Activated CD4-positive, alpha-beta T cell treated with anti-CD3 and anti-CD28 coated beads, Interleukin-2, amount 50 U/mL, for 24 hours (primary cell): ENCODE data around the gene CDIPT.

ENCODE experiments used
- DNase-seq, 2 donors: peaks; one replicate each; pipeline ENCODE4 v3.0.0-alpha.2; 2020; ENCODE audit warnings: low read depth in 1 of 2, low spot score in 1 of 2

The CDIPT gene

DNA sequence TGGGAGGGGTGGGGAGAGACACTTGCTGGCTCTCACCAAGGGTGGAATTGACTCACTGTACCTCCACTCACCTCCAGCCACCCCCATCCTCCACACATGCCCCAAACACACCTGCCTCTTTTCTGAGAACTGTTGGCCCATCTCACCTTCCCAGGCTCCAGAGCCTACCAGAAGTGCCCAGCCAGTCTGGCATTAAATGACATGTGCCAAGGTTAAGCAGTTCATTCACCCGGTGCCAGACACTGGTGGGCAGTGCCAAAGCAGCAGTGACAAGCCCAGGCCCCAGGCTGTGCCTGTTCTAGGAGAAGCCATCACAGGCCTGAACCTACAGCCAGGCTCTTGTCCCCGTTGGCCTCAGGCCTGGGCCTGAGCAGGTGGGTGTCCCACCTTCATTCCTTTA, 31.5 kb downstream of the CDIPT start:
- DNase-seq, result no peak

DNA sequence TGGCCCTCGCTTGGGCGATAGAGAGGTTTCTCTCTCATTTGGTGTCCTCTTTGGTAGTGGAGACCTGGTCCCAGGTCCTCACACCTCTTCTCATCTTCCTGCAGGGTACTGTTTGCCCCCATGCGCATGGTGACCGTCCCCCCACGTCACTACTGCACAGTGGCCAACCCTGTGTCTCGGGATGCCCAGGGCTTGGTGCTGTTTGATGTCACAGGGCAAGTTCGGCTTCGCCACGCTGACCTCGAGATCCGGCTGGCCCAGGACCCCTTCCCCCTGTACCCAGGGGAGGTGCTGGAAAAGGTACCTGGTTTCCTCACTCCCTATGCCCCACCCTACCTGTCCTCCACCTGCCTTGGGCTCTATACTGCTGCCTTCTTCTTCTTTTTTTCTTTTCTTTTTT, 32.3 kb downstream of the CDIPT start:
- no peak for DNase-seq

DNA sequence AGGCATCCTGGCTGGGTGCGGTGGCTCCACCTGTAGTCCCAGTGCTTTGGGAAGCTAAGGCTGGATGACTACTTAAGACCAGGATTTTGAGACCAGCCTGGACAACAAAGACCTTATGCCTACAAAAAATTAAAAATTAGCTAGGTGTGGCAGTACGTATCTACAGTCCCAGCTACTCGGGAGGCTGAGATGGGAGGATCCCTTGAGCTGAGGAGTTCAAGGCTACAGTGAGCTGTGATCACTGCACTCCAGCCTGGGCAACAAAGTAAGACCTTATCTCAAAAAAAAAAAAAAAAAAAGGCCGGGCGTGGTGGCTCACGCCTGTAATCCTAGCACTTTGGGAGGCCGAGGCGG, 36.7 kb downstream of the CDIPT start:
- no peak for DNase-seq

DNA sequence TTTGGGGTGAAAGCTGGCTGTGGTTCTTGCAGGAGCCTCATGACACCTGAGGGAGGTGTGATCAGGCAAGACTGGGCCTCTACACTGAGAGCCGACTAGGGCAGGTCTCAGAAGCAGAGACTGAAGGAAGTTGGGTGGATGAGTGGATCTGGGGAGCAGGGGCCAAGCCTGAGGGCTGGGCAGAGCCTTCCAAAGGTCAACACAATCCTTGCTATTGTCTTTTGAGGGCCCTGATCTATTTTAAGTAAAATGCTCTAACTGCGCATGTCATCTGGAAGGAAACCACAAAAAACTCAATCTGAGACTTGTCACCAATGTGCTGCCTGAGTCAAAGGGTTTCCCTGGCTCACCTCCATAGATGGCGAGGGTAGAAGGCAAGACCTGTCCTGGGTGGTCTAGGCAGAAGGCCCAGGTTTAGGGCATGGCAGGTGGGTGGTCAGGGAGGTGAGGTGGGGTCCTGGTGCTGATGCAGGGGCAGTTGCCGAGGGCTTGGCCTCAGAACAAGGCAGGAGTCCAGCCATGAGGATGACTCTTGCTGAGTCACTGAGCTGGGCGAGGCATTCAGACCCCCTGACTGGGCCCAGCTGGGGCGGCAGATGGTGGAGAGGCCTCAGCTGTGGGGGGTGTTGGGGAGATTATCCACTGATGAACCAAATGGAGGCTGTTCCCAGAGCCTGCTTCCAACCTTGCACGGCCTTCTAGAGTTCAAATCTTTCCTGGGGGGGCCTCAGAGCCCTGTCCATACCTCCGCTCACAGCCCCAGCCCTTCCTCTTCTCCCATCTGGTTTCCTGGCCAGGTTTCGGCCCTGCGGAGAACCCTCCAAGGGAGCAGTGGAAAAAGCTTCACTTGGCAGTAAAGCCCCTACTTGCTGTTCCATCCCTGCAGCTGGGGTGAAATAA, 37.6 kb downstream of the CDIPT start:
- DNase-seq, result peak in 1 of 2 donors; percentile 60

DNA sequence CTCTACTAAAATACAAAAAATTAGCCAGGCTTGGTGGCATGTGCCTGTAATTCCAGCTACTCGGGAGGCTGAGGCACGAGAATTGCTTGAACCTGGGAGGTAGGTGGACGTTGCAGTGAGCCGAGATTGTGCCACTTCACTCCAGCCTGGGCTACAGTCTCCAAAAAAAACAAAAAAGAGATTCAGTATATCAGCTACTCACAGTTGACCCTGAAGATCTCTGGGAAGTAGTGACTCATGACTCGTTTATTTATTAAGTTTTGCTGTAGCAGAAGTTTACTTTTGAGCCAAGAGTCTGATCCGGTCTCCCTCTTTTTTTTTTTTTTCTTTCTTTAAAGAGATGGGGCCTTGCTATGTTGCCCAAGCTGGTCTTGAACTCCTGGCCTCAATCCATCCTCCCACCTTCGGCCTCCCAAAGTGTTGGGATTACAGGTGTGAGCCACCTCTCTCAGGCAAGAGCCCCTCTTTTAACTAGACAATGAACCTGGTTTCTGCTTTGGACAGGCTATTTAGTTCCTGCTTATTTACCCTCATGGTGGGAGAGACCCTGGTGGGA, 38.4 kb downstream of the CDIPT start:
- DNase-seq, result no peak

DNA sequence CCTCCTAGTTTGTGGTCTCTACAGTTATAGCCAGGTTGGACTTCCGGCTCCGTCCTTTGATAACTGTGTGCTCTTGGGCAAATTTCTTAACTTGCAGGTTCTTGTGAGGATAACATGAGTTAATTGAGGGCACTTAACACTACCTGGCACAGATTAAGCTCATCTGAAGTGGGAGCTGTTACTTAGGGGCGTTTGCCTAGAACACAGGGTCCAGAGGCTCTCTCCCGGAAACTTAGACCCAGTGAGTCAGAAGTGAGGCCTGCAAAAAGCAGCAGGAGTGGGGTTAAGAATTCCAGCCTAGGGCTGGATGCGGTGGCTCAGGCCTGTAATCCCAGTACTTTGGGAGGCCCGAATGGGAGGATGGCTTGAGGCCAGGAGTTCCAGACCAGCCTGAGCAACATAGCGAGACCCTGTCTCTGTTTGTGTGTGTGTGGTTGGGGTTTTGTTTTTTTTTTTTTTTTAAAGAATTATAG, 41.3 kb downstream of the CDIPT start:
- DNase-seq, result no peak

DNA sequence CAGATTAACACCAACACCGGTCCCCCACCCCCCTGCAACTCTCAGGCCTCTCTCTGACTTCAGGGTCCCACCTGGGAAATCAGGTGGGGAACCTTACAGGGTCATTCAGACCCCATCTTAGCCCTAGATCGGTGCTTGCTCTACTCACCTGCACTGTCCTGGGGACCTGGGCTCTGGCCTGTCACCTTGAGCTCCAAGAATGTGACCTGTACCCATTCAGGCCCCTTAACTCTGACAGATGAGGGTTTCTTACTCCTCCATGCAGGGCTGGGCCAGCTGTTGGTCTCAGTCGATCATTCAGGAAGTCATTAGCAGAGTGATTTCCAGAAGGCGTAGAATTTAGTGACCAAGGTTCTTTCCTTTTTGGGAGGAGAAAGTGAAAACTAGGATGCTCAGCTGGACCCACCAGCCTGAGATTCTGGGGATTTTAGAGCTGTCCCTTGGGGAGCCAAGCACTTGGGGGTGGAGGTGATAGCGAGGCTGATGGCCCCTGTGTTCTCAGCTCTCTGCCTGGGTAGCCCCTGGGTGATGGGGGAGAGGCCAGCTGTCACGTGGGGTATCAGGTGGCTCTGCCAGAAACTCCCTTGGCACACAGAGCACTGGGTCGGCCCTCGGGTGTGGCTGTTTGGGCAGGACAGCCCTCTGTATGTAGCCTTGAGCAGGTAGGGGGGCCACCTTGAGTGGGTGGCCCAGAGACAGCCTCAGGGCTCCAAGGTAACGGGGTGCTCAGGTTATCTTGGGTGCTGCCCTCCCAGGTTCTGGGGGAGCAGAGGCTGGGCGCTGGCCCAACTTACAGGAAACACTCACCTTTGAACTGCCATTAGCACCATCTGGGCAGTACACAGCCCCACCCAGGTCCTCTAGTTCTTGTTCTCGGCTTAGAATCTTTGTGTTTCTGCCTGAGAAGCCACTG, 42.0 kb downstream of the CDIPT start:
- DNase-seq, result no peak

DNA sequence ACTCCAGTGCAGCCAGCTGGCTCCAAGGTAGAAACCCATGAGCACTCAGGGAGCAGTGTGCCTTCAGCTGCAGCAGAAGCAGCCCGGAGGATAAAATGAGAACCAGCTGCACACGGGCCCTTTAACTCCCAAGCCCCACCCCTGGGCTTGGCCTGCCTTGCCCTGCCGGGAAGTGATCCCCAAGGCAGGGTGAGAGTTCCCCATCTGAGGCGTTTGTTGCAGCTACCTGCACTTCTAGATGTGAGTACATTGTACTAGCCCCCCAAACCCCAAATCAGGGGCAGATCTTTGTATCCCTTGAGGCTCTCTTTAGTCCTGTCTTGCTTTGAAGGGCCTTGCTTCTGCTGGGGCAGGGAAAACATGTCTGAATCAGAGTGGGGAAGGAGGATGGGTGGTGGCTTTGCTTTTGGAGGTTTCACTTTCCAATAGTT, 42.7 kb downstream of the CDIPT start, which contains the start of gene MVP:
TSS of gene MVP (plus strand) at position 192 of the 431 bp plus-strand sequence. CDS start 10,088 bp downstream, outside the sequence.
- DNase-seq, result no peak

DNA sequence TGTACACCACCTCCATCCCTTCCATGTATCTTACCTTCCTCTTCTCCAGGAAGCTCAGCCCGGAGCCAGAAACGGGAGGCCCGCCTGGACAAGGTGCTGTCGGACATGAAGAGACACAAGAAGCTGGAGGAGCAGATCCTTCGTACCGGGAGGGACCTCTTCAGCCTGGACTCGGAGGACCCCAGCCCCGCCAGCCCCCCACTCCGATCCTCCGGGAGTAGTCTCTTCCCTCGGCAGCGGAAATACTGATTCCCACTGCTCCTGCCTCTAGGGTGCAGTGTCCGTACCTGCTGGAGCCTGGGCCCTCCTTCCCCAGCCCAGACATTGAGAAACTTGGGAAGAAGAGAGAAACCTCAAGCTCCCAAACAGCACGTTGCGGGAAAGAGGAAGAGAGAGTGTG, 43.5 kb downstream of the CDIPT start:
- no peak for DNase-seq

DNA sequence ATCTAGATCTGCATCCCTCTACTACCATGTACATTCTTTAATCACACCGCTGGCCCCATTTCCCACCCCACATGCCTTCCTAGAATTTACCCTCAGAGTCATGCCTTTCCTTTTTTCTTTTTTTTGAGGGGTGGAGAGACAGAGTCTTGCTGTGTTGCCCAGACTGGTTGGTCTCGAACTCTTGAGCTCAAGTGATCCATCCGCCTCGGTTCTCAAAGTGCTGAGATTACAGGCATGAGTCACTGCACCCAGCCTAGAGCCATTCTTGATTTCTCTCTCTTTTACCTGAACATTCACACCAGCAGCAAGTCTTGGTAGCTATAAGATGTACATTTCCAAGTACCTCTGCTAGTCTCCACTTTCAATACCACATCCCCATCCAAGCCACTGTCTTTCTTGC, 44.9 kb downstream of the CDIPT start:
- no peak for DNase-seq

DNA sequence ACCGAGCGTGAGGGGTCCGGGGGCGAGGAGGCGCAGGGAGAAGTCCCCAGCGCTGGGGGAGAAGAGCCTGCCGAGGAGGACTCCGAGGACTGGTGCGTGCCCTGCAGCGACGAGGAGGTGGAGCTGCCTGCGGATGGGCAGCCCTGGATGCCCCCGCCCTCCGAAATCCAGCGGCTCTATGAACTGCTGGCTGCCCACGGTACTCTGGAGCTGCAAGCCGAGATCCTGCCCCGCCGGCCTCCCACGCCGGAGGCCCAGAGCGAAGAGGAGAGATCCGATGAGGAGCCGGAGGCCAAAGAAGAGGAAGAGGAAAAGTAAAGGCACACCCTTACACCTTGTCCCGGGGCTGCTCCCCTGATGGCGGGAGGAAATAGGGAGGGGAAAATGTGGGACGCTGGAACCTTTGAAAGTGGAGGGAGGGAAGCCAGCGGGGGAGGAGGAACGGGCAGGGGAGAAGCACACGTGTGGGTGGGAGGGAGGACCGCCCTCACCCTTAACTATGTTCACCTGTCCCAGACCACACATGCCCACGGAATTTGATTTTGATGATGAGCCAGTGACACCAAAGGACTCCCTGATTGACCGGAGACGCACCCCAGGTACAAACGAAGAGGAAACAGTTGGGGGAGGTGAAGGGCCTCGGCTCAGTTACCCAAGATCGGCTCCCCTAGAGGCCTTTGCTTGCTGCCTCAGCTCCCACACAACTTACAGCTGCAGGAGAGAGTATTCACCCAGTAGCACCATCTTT, 46.2 kb downstream of the CDIPT start:
- DNase-seq, result no peak

DNA sequence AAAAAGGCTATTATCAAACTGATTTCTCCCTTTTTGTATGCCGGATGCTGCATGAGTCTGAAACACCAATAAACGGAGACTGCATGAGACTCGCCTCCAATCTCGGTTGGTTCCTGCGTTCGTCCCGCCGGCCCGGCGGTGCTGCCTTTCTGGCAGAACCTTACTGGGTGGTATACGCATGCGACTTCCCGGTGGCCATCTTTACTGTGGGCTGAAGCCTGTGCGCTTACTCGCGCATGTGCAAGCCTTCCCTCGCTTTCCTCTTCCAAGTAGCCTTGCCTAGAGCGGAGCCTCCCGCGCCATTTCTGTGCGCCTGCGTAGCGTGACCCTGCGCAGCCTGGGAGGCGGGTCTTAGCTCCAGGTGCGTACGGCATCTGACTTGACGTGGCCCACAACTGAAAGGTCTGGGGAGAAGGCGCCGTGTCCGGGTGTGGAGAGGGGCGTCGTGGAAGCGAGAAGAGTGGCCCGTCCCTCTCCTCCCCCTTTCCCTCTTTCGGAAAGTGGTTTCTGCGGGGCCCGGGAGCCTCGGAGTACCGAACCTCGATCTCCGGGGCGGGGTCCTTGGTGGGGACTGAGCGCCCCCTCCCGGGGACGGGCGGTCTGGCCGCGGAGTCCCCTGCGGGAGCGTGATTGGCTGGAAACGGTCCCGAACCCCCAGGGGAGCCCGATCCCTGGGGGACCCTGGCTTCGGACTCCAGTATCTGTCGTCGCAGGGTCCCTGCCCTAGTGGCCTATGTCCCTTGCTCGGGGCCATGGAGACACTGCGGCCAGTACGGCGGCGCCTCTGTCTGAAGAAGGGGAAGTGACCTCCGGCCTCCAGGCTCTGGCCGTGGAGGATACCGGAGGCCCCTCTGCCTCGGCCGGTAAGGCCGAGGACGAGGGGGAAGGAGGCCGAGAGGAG, 47.0 kb downstream of the CDIPT start, which contains the start of gene PAGR1:
TSS of gene PAGR1 (plus strand) at position 360 of the 901 bp plus-strand sequence. CDS start at position 734, 374 bp downstream.
- peak; percentile 96 to 99 for DNase-seq

DNA sequence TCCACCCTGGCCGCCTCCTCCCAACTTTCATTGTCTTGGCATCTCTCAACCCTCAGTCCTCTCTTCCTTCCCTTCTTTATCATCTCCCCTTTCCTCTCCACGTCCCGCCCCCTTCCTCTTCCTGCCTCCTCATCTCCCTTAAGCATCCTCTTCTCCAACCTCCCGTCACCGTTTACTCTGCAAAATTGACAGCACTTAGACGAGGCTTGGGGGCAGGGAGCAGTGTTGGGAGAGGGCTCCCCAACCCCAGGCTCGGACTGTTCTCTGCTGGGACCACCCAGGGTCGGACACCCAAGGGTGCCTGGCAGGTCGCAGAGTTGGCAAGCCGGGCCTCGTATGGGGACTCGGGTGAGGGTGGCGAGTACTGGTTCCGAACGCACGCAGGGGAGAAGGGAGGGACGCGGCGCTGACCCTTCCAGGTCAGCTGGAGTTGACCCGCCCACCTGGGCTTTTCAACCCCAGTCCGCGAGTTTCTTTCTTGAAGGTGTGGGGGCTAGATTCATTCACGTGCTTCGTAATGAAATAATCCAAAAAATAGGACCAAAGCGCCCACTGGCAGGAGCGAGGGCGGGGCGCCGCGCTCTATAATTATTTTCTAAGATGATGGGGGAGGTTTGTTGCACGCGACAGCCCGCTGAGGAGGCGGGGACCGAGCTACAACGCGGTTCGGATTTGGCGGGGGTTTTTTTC, 47.8 kb downstream of the CDIPT start:
- DNase-seq, result no peak

DNA sequence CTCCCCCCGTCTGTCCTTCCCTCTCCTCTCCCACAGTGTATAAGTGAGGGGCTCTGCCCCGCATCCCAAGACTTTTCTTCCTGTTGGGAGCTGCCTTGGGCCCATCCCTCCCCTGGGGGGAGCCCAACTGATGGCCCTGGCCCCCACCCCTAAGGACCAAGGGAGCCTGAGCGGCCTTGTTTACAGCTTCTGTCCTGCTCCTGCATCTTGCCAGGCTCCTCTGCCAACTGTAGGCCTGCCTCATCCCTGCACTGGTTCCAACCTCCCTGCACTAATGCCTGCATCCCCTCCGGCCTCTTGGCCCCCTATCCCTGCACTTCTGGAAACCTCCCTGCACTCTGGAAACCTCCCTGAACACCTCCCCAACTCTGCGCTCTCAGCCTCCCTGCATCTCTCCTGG, 48.4 kb downstream of the CDIPT start:
- no peak for DNase-seq

DNA sequence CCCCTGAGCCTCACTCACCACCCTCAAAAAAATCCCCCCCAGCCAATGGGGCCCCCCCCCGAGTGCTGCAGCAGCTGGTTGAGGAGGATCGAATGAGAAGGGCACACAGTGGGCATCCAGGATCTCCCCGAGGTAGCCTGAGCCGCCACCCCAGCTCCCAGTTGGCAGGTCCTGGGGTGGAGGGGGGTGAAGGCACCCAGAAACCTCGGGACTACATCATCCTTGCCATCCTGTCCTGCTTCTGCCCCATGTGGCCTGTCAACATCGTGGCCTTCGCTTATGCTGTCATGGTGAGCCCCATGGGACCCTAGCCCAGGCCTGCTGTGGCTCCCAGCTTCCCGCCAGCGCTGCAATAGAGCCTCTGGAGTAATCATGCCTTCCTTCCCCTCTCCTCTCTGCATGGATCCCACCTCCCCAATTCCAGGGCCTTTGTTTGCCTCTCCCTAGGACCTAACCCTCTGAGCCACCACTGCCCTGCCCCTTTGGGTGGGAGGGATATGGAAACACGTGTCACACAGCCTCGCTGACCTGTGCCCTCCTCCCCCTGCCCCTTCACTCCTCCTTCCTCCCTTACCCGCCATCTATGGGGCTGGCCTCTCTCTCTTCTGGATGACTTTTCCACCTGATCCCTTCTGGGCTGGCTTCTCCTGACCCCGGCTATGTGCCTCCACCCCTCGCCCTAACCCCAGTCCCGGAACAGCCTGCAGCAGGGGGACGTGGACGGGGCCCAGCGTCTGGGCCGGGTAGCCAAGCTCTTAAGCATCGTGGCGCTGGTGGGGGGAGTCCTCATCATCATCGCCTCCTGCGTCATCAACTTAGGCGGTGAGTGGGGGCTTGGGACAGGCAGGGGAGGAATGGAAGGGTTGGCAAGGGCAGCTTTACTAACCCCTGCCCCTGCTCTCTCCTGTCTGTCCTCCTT, 49.1 kb downstream of the CDIPT start:
- DNase-seq, result no peak

DNA sequence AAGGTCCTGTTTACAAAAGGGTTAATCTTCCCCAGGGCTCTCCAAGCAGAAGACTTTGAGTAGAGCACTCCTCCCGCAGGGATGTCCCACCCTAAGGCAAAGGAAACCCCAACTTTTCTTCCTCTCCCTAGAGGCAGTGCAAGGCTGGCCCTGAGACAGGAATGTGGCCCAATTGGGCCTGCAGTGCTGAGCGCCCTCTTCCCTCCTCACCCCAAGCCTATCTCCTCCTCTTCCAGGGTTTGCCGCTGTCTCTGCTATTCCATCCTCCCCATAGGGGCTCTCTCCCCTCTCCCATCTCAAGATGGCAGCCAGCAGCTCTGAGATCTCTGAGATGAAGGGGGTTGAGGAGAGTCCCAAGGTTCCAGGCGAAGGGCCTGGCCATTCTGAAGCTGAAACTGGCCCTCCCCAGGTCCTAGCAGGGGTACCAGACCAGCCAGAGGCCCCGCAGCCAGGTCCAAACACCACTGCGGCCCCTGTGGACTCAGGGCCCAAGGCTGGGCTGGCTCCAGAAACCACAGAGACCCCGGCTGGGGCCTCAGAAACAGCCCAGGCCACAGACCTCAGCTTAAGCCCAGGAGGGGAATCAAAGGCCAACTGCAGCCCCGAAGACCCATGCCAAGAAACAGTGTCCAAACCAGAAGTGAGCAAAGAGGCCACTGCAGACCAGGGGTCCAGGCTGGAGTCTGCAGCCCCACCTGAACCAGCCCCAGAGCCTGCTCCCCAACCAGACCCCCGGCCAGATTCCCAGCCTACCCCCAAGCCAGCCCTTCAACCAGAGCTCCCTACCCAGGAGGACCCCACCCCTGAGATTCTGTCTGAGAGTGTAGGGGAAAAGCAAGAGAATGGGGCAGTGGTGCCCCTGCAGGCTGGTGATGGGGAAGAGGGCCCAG, 50.0 kb downstream of the CDIPT start:
- DNase-seq, result no peak
